ENCODE data around the gene TFPI. TPM values are rescaled to one million over a fixed set of nuclear protein-coding genes. Genes with fewer than 3 reads are reported as not detected.
"Not testable (repeated sequence)": the region's sequence is repeated elsewhere in the genome, so short reads cannot be mapped to it uniquely, and the experiment has no call there.

Gene TFPI
- total and polyA plus RNA-seq, 4 experiments from 2014 or later: not detected

GRCh38 chr2:187525163-187525900 lies 28.9 kb downstream of the TFPI start:
- Mint-ChIP-seq H3K27ac (no peak overlapping the region), H3K4me1 (no peaks in the 10 kb centered on the region), H3K36me3 (no peaks in the 10 kb centered on the region), H3K9me3 (peaks cover 0 to 2% (median 0%) of the 10 kb centered on the region in 8 donors), H3K27me3 (no peaks in the 10 kb centered on the region), H3K4me3 (no peak overlapping the region)
- ChIA-PET CTCF (ENCODE audit: partially characterized antibody) (no interaction called here), POLR2A (ENCODE audit: partially characterized antibody) (no interaction called here)
- Histone ChIP-seq H3K9me3 (ENCODE audit: control insufficient read depth in 1 of 2, low read length in 2 of 2) (no peaks in the 10 kb centered on the region), H3K27me3 (ENCODE audit: insufficient read depth, low read length) (no peaks in the 10 kb centered on the region), H3K27ac (ENCODE audit: low read depth, low read length) (no peak overlapping the region), H3K36me3 (ENCODE audit: insufficient read depth, low read length) (no peaks in the 10 kb centered on the region), H3K4me1 (ENCODE audit: insufficient read depth, low read length) (no peaks in the 10 kb centered on the region), H3K4me3 (ENCODE audit: low read length in 2 of 2) (no peak overlapping the region)
- no peak for DNase-seq
- intact Hi-C loops (cut with micrococcal nuclease): no loop called here

- no peak overlapping the region for H3K27ac ChIP-seq (ENCODE audit: low read depth, low read length)
- no peaks in the 10 kb centered on the region for H3K4me1 ChIP-seq (ENCODE audit: insufficient read depth, low read length)
- ChIA-PET CTCF (ENCODE audit: partially characterized antibody) (no interaction called here), POLR2A (ENCODE audit: partially characterized antibody) (no interaction called here)
- Mint-ChIP-seq H3K27ac (no peak overlapping the region), H3K27me3 (no peaks in the 10 kb centered on the region), H3K4me1 (no peaks in the 10 kb centered on the region), H3K36me3 (no peaks in the 10 kb centered on the region), H3K9me3 (peaks cover 0 to 5% (median 0%) of the 10 kb centered on the region in 8 donors), H3K4me3 (no peak overlapping the region)
- intact Hi-C loops (cut with micrococcal nuclease): no loop called here
- H3K36me3 ChIP-seq (ENCODE audit: insufficient read depth, low read length): no peaks in the 10 kb centered on the region
- H3K27me3 ChIP-seq (ENCODE audit: insufficient read depth, low read length): no peaks in the 10 kb centered on the region
- DNase-seq: no peak
- no peaks in the 10 kb centered on the region for H3K9me3 ChIP-seq (ENCODE audit: control insufficient read depth in 1 of 2, low read length in 2 of 2)
- no peak overlapping the region for H3K4me3 ChIP-seq (ENCODE audit: low read length in 2 of 2)
Measured at GRCh38 chr2:187523325-187523724, 30.9 kb downstream of the TFPI start.

DNA sequence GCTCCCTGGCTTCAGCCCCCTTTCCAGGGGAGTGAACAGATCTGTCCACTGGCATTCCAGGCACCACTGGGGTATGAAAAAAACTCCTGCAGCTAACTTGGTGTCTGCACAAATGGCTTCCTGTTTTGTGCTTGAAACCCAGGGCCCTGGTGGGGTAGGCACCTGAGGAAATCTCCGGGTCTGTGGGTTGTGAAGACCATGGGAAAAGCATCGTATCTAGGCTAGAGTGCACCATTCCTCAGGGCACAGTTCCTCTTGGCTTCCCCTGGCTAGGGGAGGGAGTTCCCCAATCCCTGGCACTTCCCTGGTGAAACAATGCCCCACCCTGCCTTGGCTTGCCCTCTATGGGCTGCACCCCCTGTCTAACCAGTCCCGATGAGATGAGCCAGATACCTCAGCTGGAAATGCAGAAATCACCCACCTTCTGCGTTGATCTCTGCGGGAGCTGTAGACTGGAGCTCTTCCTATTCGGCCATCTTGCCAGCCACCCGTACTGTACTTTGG lies 34.1 kb downstream of the TFPI start:
- POLR2A ChIA-PET (ENCODE audit: partially characterized antibody): no interaction called here
- Mint-ChIP-seq H3K27ac (no peak overlapping the region), H3K27me3 (no peaks in the 10 kb centered on the region), H3K9me3 (peaks cover 0 to 15% (median 6%) of the 10 kb centered on the region in 8 donors), H3K4me3 (no peak overlapping the region), H3K36me3 (no peaks in the 10 kb centered on the region), H3K4me1 (no peaks in the 10 kb centered on the region)
- intact Hi-C loops (cut with micrococcal nuclease): no loop called here
- no peaks in the 10 kb centered on the region for H3K27me3 ChIP-seq (ENCODE audit: insufficient read depth, low read length)
- no peak overlapping the region for H3K4me3 ChIP-seq (ENCODE audit: low read length in 2 of 2)
- no peaks in the 10 kb centered on the region for H3K4me1 ChIP-seq (ENCODE audit: insufficient read depth, low read length)
- no peak overlapping the region for H3K27ac ChIP-seq (ENCODE audit: low read depth, low read length)
- H3K9me3 ChIP-seq (ENCODE audit: control insufficient read depth in 1 of 2, low read length in 2 of 2): no peaks in the 10 kb centered on the region
- no peaks in the 10 kb centered on the region for H3K36me3 ChIP-seq (ENCODE audit: insufficient read depth, low read length)
- CTCF ChIA-PET (ENCODE audit: partially characterized antibody): no interaction called here
- DNase-seq: no peak

DNA sequence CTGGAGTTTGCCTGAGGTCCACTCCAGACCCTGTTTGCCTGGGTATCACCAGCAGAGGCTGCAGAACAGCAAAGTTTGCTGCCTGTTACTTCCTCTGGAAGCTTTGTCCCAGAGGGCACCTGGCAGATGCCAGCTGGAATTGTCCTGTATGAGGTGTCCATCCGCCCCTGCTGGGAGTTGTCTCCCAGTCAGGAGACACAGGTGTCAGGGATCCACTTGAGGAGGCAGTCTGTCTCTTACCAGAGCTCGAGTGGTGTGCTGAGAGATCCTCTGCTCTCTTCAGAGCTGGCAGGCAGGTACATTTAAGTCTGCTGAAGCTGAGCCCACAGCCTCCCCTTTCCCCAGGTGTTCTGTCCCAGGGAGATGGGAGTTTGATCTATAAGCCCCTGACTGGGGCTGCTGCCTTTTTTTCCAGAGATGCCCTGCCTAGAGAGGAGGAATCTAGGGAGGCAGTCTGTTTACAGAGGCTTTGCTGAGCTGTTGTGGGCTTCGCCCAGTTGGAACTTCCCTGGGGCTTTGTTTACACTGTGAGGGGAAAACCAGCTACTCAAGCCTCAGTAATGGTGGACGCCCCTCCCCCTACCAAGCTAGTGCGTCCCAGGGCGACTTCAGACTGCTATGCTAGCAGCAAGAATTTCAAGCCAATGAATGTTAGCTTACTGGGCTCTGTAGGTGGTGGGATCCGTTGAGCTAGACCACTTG lies 34.7 kb downstream of the TFPI start:
- Mint-ChIP-seq H3K27ac (no peak overlapping the region), H3K4me1 (no peaks in the 10 kb centered on the region), H3K9me3 (peaks cover 0 to 15% (median 6%) of the 10 kb centered on the region in 8 donors), H3K36me3 (no peaks in the 10 kb centered on the region), H3K4me3 (no peak overlapping the region), H3K27me3 (no peaks in the 10 kb centered on the region)
- Histone ChIP-seq H3K27me3 (ENCODE audit: insufficient read depth, low read length) (no peaks in the 10 kb centered on the region), H3K36me3 (ENCODE audit: insufficient read depth, low read length) (no peaks in the 10 kb centered on the region), H3K27ac (ENCODE audit: low read depth, low read length) (no peak overlapping the region), H3K9me3 (ENCODE audit: control insufficient read depth in 1 of 2, low read length in 2 of 2) (no peaks in the 10 kb centered on the region), H3K4me1 (ENCODE audit: insufficient read depth, low read length) (no peaks in the 10 kb centered on the region), H3K4me3 (ENCODE audit: low read length in 2 of 2) (no peak overlapping the region)
- no peak for DNase-seq
- ChIA-PET CTCF (ENCODE audit: partially characterized antibody) (no interaction called here), POLR2A (ENCODE audit: partially characterized antibody) (no interaction called here)
- intact Hi-C loops (cut with micrococcal nuclease): no loop called here

DNA sequence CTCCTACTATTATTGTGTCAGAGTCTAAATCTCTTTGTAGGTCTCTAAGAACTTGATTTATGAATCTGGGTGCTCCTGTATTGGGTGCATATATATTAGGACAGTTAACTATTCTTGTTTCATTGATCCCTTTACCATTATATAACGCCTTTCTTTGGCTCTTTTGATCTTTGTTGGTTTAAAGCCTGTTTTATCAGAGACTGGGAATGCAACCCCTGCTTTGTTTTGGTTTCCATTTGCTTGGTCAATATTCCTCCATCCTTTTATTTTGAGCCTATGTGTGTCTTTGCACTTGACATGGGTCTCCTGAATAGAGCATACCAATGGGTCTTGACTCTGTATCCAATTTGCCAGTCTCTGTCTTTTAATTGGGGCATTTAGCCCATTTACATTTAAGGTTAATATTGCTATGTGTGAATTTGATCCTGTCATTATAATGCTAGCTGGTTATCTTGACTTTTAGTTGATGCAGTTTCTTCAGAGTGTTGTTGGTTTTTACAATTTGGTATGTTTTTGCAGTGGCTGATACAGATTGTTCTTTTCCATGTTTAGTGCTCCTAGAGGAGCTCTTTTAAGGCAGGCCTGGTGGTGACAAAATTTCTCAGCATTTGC lies 36.4 kb downstream of the TFPI start:
- H3K27me3 ChIP-seq (ENCODE audit: insufficient read depth, low read length); H3K27me3 Mint-ChIP-seq; intact Hi-C loops (cut with micrococcal nuclease); H3K4me3 Mint-ChIP-seq; H3K4me1 ChIP-seq (ENCODE audit: insufficient read depth, low read length); H3K9me3 ChIP-seq (ENCODE audit: control insufficient read depth in 1 of 2, low read length in 2 of 2); H3K36me3 Mint-ChIP-seq; H3K4me3 ChIP-seq (ENCODE audit: low read length in 2 of 2); DNase-seq; H3K27ac Mint-ChIP-seq; POLR2A ChIA-PET (ENCODE audit: partially characterized antibody); H3K4me1 Mint-ChIP-seq; H3K36me3 ChIP-seq (ENCODE audit: insufficient read depth, low read length); H3K27ac ChIP-seq (ENCODE audit: low read depth, low read length); CTCF ChIA-PET (ENCODE audit: partially characterized antibody): not testable (repeated sequence)
- peaks cover 0 to 15% (median 6%) of the 10 kb centered on the region in 8 donors for H3K9me3 Mint-ChIP-seq

DNA sequence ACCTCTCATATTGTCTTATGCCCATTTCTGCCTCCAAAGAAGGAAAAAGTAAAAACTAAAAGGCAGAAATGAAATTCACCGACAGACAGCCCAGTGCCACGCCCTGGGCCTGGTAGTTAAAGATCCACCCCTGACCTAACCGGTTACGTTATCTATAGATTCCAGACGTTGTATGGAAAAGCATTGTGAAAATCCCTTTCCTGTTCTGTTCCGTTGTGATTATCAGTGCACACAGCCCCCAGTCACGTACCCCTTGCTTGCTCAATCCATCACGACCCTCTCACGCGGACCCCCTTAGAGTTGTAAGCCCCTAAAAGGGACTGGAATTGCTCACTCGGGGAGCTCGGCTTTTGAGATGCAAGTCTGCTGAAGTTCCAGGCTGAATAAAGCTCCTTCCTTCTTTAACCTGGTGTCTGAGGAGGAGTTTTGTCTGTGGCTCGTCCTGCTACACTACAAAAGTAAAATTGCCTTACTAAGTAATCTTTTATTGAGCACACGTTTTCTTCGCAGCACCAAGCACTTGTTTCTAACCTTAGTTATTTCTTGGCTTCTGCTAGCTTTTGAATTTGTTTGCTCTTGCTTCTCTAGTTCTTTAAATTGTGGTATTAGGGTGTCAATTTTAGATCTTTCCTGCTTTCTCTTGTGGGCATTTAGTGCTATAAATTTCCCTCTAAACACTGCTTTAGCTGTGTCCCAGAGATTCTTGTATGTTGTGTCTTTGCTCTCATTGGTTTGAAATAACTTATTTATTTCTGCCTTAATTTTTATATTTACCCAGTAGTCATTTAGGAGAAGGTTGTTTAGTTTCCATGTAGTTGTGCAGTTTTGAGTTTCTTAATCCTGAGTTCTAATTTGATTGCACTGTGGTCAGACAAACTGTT lies 37.4 kb downstream of the TFPI start:
- H3K4me3 Mint-ChIP-seq; CTCF ChIA-PET (ENCODE audit: partially characterized antibody); H3K27me3 ChIP-seq (ENCODE audit: insufficient read depth, low read length); intact Hi-C loops (cut with micrococcal nuclease); H3K9me3 ChIP-seq (ENCODE audit: control insufficient read depth in 1 of 2, low read length in 2 of 2); H3K4me1 ChIP-seq (ENCODE audit: insufficient read depth, low read length); DNase-seq; H3K4me1 Mint-ChIP-seq; H3K36me3 ChIP-seq (ENCODE audit: insufficient read depth, low read length); POLR2A ChIA-PET (ENCODE audit: partially characterized antibody); H3K4me3 ChIP-seq (ENCODE audit: low read length in 2 of 2); H3K27ac ChIP-seq (ENCODE audit: low read depth, low read length); H3K27me3 Mint-ChIP-seq; H3K27ac Mint-ChIP-seq; H3K36me3 Mint-ChIP-seq: not testable (repeated sequence)
- peaks cover 0 to 15% (median 6%) of the 10 kb centered on the region in 8 donors for H3K9me3 Mint-ChIP-seq

GRCh38 chr2:187514930-187515329 lies 39.3 kb downstream of the TFPI start:
- intact Hi-C loops (cut with micrococcal nuclease): no loop called here
- Histone ChIP-seq H3K27ac (ENCODE audit: low read depth, low read length) (no peak overlapping the region), H3K4me3 (ENCODE audit: low read length in 2 of 2) (no peak overlapping the region), H3K36me3 (ENCODE audit: insufficient read depth, low read length) (no peaks in the 10 kb centered on the region), H3K27me3 (ENCODE audit: insufficient read depth, low read length) (no peaks in the 10 kb centered on the region), H3K9me3 (ENCODE audit: control insufficient read depth in 1 of 2, low read length in 2 of 2) (no peaks in the 10 kb centered on the region), H3K4me1 (ENCODE audit: insufficient read depth, low read length) (no peaks in the 10 kb centered on the region)
- Mint-ChIP-seq H3K36me3 (no peaks in the 10 kb centered on the region), H3K27me3 (peaks cover 0 to 3% of the 10 kb centered on the region in 2 donors), H3K27ac (no peak overlapping the region), H3K4me1 (no peaks in the 10 kb centered on the region), H3K4me3 (no peak overlapping the region), H3K9me3 (peaks cover 0 to 15% (median 7%) of the 10 kb centered on the region in 8 donors)
- ChIA-PET POLR2A (ENCODE audit: partially characterized antibody) (no interaction called here), CTCF (ENCODE audit: partially characterized antibody) (no interaction called here)
- DNase-seq: no peak

Measured in CD4-positive, alpha-beta memory T cell (primary cell).